HG03135 (cell line): ENCODE measurements around the gene DACT3.

Experiments used
- ATAC-seq: cut with Tn5 transposase; IDR thresholded peaks from one replicate; pipeline ENCODE4 v1.9.1; 2021; ENCODE audit warnings: mild to moderate bottlenecking, moderate library complexity; ENCODE audit not compliant: unreplicated experiment

The DACT3 gene

GRCh38 chr19:46661020-46661731 is at the start of gene DACT3:
Gene DACT3, minus strand, starts transcription at chr19:46661182. Its CDS starts 118 bp downstream, at chr19:46661064.
- peak; percentile 86 for ATAC-seq

GRCh38 chr19:46710687-46711086 is 49.7 kb upstream of the DACT3 start:
- ATAC-seq: no peak

- no peak for ATAC-seq
These were observed 43.5 kb upstream of the DACT3 start for GRCh38 chr19:46704379-46705076.

GRCh38 chr19:46700704-46701103 is 39.7 kb upstream of the DACT3 start:
- ATAC-seq: no peak

- ATAC-seq: no peak
These were observed 37.7 kb upstream of the DACT3 start for GRCh38 chr19:46698395-46699321.

GRCh38 chr19:46697204-46697960 is 36.4 kb upstream of the DACT3 start:
- ATAC-seq: no peak

- ATAC-seq: no peak
These were observed 35.9 kb upstream of the DACT3 start for GRCh38 chr19:46696866-46697203.

- ATAC-seq: no peak
These were observed 35.1 kb upstream of the DACT3 start for GRCh38 chr19:46696052-46696451.

GRCh38 chr19:46693760-46694159 is 32.8 kb upstream of the DACT3 start:
- ATAC-seq: no peak

- ATAC-seq: no peak
These were observed 32.1 kb upstream of the DACT3 start for GRCh38 chr19:46692918-46693722.

GRCh38 chr19:46691948-46692347 is 31.0 kb upstream of the DACT3 start:
- no peak for ATAC-seq

- ATAC-seq: no peak
These were observed 30.1 kb upstream of the DACT3 start for GRCh38 chr19:46691104-46691503.

GRCh38 chr19:46689358-46689757 is 28.4 kb upstream of the DACT3 start:
- no peak for ATAC-seq

GRCh38 chr19:46687438-46688145 is 26.6 kb upstream of the DACT3 start:
- no peak for ATAC-seq

- ATAC-seq: no peak
These were observed 24.2 kb upstream of the DACT3 start for GRCh38 chr19:46685189-46685588.

- no peak for ATAC-seq
These were observed 17.2 kb upstream of the DACT3 start for GRCh38 chr19:46678110-46678732.

- ATAC-seq: no peak
These were observed 13.6 kb upstream of the DACT3 start for GRCh38 chr19:46674416-46675178.

- ATAC-seq: no peak
These were observed 9.8 kb upstream of the DACT3 start for GRCh38 chr19:46670813-46671212.
